Measurements from ENCODE around the gene ZNF683.
"Not testable (repeated sequence)": the region's sequence is repeated elsewhere in the genome, so short reads cannot be mapped to it uniquely, and the experiment has no call there.

The ZNF683 gene

DNA sequence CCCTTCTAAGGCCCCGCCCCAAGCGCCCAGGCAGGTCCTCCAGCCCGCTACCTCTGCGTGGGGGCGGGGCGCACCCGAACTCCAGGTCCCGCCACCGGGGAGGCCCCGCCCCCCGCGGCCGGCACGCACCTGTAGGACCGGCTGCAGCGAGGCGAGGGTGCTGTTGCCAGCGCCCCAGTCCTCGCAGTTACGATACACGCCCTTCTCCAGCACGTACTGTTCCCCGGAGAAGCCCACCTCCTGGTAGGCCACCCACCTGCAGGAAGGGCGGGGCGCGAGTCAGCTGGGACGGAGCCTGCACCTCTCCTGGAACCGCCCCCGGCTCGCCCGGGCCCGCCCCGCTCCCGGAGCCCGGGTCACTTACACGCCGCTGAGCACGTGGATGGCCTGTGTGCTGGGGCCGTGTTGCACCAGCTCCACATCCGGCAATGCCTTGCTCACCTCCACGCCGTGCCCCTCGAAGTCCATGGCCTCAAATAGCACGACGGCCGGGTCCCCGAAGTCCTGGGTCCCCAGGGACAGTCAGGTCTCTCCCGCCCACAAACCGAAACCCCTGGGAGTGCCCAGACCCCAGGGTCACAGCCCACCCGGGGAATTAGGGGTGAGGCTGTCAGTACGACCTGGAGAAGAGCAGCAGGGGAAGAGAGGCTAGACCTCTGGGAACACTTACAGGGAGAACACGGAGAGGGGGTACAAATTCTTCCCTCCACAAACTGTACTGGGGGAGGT is 35.9 kb downstream of the ZNF683 start:
- Histone ChIP-seq H3K36me3 (ENCODE audit: control insufficient read depth, insufficient read depth, low read length) (no peaks in the 10 kb centered on the region), H3K4me3 (replicated peaks; ENCODE audit: low read depth, low read length) (peak overlapping the region; percentile 49), H3K27me3 (replicated peaks; ENCODE audit: control insufficient read depth, insufficient read depth, low read length) (no peaks in the 10 kb centered on the region)
- TF ChIP-seq, protein P1, sequence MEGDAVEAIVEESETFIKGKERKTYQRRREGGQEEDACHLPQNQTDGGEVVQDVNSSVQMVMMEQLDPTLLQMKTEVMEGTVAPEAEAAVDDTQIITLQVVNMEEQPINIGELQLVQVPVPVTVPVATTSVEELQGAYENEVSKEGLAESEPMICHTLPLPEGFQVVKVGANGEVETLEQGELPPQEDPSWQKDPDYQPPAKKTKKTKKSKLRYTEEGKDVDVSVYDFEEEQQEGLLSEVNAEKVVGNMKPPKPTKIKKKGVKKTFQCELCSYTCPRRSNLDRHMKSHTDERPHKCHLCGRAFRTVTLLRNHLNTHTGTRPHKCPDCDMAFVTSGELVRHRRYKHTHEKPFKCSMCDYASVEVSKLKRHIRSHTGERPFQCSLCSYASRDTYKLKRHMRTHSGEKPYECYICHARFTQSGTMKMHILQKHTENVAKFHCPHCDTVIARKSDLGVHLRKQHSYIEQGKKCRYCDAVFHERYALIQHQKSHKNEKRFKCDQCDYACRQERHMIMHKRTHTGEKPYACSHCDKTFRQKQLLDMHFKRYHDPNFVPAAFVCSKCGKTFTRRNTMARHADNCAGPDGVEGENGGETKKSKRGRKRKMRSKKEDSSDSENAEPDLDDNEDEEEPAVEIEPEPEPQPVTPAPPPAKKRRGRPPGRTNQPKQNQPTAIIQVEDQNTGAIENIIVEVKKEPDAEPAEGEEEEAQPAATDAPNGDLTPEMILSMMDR (IDR thresholded peaks at IDR 0.05; ENCODE audit: insufficient read depth, low read length, poor library complexity, severe bottlenecking), result no peak
- DNase-seq (ENCODE audit: extremely low read depth, insufficient read length), result peak; percentile 81

DNA sequence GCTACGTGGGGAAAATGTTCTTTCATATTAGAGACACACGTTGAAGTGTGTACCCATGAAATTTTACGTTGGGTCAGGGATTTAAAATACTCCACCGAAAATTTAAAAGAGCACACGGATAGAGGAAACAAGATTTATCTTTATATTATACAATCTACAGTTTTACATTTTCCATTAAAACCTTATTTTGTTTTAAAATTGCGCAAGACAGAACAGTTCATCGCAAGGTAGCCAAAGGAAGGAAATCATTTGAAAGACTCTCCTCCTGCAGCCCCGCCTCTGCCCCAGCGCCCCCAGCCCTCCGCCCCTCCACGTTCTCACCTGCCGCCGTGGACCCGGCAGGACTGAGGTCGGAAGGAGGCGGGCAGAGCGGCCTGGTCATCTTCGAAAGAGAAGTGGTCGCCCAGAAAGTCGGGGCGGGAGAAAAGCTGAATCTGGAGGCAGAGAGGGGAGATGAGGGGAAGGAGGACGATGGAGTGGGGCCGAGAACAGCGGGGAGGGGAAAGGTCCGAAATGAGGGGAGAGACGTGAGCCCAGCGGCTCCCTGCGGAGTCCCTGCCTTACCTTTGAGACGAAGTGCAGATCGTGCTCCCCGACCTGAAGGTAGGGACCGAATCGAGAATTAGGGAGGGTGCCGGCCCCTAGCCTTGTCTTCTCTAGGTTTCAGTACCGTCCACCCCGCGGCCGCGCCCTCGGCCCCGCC is 36.6 kb downstream of the ZNF683 start:
- Histone ChIP-seq H3K36me3 (ENCODE audit: control insufficient read depth, insufficient read depth, low read length) (no peaks in the 10 kb centered on the region), H3K27me3 (replicated peaks; ENCODE audit: control insufficient read depth, insufficient read depth, low read length) (no peaks in the 10 kb centered on the region), H3K4me3 (replicated peaks; ENCODE audit: low read depth, low read length) (peak overlapping the region; percentile 49)
- TF ChIP-seq, protein P1 (IDR thresholded peaks at IDR 0.05; ENCODE audit: insufficient read depth, low read length, poor library complexity, severe bottlenecking), result no peak
- no peak for DNase-seq (ENCODE audit: extremely low read depth, insufficient read length)

DNA sequence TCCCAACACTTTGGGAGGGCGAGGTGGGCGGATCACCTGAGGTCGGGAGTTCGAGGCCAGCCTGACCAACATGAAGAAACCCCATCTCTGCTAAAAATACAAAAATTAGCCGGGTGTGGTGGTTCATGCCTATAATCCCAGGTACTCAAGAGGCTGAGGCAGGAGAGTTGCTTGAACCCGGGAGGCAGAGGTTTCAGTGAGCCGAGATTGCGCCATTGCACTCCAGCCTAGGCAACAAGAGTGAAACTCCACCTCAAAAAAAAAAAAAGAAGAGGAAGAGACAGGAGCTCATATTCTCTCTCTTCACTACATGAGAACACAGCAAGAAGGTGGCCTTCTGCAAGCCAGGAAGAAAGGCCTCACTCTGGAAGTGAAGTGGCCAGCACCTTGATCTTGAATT is 39.2 kb downstream of the ZNF683 start:
- not testable (repeated sequence) for H3K27me3 ChIP-seq (replicated peaks; ENCODE audit: control insufficient read depth, insufficient read depth, low read length); DNase-seq (ENCODE audit: extremely low read depth, insufficient read length); H3K4me3 ChIP-seq (replicated peaks; ENCODE audit: low read depth, low read length); H3K36me3 ChIP-seq (ENCODE audit: control insufficient read depth, insufficient read depth, low read length)

DNA sequence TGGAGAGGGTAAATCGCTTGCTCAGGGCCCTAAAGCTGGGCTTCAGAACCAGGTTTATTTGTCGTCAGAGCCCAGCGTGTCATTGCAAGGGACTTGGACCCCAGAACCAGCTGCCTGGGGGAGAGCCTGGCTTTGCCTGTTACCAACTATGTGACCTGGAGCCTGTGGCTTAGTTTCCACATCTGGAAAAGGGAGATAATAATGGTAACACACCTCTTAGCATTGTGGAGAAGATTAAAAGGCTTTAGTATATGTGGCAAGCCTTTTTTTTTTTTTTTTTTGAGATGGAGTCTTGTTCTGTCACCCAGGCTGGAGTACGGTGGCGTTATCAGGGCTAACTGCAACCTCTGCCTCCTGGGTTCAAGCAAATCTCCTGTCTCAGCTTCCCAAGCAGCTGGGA is 42.3 kb downstream of the ZNF683 start:
- Histone ChIP-seq H3K36me3 (ENCODE audit: control insufficient read depth, insufficient read depth, low read length) (no peaks in the 10 kb centered on the region), H3K4me3 (replicated peaks; ENCODE audit: low read depth, low read length) (no peak overlapping the region), H3K27me3 (replicated peaks; ENCODE audit: control insufficient read depth, insufficient read depth, low read length) (no peaks in the 10 kb centered on the region)
- DNase-seq (ENCODE audit: extremely low read depth, insufficient read length), result no peak
- TF ChIP-seq, protein P1 (IDR thresholded peaks at IDR 0.05; ENCODE audit: insufficient read depth, low read length, poor library complexity, severe bottlenecking), result no peak

DNA sequence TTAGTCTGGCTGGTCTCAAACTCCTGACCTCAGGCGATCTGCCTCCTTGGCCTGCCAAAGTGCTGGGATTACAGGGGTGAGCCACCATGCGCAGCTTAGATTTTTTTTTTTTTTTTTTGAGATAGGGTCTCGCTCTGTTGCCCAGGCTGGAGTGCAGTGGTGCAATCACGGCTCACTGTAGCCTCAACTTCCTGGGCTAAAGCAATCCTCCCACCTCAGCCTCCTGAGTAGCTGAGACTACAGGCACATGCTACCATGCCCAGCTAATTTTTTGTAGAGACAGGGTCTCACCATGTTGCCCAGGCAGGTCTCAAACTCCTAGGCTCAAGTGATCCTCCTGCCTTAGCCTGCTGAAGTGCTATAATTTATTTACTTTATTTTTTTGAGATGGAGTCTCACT is 43.2 kb downstream of the ZNF683 start:
- DNase-seq (ENCODE audit: extremely low read depth, insufficient read length); H3K4me3 ChIP-seq (replicated peaks; ENCODE audit: low read depth, low read length); H3K36me3 ChIP-seq (ENCODE audit: control insufficient read depth, insufficient read depth, low read length); H3K27me3 ChIP-seq (replicated peaks; ENCODE audit: control insufficient read depth, insufficient read depth, low read length): not testable (repeated sequence)

DNA sequence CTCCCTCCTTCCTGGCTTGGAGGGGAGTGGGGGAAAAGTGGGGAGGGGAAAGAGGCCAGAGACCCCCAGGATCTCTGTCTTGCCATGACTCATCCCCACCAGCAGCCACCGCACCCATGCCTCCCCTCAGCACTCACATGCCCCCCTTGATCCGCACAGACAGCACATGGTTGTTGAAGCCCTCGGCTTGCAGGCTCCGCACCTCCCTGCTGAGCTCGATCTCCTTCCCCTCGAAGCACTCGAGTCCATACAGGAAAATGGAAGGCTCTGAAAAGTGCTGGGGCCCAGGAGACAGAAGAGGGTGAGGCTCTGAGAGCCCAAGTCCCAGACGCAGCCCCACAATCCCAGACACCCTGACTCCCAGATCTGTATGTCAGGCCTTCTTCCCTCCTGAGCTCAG is 44.0 kb downstream of the ZNF683 start:
- Histone ChIP-seq H3K27me3 (replicated peaks; ENCODE audit: control insufficient read depth, insufficient read depth, low read length) (no peaks in the 10 kb centered on the region), H3K36me3 (ENCODE audit: control insufficient read depth, insufficient read depth, low read length) (peaks cover 5% of the 10 kb centered on the region; the same call in 1 of the 2 replicates), H3K4me3 (replicated peaks; ENCODE audit: low read depth, low read length) (no peak overlapping the region)
- TF ChIP-seq, protein P1 (IDR thresholded peaks at IDR 0.05; ENCODE audit: insufficient read depth, low read length, poor library complexity, severe bottlenecking), result no peak
- DNase-seq (ENCODE audit: extremely low read depth, insufficient read length), result no peak
